Globus pallidus (tissue), 1 donor: ENCODE results near the gene PRR16.
"Not testable (repeated sequence)": the region's sequence is repeated elsewhere in the genome, so short reads cannot be mapped to it uniquely, and the experiment has no call there.

Experiments
- DNase-seq: peaks from one replicate; pipeline ENCODE4 v3.0.0-alpha.2; 2015; ENCODE audit warnings: low spot score

PRR16 gene

DNA sequence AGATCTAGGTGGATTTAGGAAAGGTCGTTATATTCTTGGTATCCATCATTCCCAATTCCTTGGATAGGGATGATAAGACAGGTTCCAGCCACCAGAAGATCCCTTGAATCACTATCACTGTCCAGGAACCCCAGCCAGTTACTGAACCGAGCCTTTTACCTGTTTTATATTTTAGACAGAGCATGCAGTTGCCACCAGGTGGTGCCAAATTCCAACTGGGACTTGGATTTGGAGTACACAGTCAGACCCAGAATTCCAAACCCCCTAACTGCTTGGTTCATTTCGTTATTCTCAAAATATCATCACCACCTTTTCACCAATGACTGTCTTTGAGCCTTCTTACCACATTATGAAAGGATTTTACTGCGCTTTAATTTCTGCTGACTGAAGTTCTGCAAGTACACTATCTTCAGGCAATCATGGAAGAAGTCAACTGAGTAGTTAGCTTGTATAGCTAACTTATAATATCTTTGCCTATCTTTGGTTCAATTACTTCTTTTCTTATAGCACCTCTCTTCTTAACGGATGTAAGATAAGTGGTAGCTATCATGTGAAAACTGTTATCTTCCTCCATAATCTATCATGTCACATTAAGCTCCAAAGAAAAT, 191.8 kb downstream of the PRR16 start:
- DNase-seq, result peak; percentile 9

DNA sequence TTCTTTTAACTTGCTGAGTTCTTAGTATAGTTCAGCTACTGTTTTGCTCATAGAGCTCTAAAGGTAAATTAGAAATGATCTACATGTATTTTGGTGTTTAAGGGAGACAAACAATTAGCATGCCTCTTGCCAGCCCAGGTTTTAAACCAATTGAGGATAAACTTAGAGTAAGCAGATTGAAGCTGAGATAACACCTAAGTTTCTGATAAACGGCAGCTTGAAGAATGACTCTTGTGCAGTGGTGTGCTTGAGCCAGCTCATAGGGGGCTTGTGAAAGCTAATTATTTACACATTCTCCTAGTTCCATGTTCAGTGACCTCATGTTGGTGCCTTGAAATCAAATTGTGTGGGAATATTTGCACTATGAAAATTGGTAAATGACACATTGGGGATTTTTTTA, 193.0 kb downstream of the PRR16 start:
- no peak for DNase-seq

DNA sequence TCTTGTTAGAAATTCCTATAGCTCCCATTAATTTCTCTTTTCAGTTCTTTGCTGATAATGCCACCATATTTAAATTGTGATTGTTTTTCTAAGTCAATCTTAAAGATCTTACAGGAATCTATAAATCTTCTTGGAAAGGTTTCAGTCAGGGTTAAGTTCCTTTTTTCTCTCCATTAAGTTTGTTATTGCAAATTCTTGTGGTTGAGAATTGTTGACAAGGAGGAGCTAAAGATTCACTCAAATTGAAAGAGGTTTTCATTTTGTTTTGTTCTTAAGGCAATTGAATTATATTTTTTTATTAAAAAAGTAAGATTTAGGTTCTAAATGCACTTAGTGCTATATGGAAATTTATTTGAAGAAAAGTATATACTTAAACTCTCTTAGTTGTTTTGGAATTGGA, 213.4 kb downstream of the PRR16 start:
- DNase-seq, result no peak

DNA sequence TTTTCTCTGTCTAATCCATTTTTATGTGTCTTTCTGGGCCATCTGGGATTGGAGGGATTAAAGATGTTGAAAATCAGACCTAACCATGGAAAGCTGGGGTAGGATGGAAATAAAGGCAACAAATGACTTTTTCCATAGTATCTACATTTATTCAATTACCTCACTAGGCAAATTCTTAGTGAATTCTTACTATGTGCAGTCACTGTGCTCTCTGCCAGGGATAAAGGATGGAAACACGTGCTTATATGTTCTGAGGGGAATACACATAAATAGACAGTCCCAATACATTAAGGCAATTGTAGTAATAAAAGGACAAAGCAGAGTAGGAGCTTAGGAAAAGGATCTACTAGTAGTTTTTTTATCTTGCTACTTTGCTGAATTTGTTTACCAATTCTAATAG, 214.2 kb downstream of the PRR16 start:
- DNase-seq, result no peak

DNA sequence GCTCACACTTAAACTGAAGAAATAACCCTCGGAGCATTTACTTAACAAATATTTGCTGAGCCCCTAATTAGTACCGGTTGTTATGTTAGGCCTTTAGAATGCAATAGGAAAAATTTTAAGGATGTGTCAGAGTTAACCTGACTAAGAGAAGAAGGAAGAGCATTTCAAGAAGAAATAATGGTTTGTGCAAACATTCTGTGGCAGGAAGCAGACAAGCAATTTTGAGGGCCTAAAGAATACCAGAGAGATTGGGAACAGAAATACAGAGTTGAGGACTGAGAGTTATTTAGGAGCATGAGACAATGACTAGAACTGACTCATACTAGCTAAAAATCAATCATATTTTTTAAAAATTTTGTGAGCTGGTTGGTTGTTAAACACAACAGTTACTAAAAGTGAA, 218.8 kb downstream of the PRR16 start:
- no peak for DNase-seq

DNA sequence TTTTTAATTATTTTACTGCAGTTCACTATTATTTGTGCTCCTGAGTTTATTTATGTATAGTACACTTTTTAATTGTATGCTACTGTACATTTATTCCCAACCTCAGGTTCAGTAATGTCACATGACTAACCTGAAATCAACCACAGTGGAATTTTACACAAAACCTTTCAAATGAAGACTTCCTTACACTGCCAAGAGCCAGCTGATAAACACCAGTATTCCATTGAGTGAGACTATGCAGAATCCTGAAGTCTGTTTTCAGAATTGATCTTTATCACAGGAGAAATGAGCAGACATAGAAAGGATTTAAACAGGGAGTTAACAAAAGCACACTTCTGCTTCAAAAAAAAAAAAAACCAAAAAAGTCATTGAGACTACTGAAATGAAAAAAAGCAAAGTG, 219.5 kb downstream of the PRR16 start:
- DNase-seq, result no peak

DNA sequence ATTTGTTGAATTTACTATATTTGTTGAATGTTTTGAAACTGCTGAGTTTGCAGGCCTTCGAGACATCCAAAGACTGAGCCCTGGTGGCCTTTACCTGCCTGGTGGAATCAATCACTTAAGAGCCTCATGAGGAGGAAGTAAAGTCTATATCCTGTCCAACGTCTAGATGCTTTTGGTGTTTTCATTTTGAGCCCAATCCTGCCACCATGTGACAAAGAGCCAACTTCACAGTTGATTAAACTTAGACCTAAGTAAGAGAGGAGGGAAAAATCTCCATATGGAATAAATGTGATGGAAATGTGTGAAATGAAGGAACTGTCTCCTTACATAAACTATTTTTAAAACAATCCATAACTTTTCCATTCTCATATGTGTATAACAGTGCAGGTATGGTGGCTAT, 220.1 kb downstream of the PRR16 start:
- DNase-seq, result no peak

DNA sequence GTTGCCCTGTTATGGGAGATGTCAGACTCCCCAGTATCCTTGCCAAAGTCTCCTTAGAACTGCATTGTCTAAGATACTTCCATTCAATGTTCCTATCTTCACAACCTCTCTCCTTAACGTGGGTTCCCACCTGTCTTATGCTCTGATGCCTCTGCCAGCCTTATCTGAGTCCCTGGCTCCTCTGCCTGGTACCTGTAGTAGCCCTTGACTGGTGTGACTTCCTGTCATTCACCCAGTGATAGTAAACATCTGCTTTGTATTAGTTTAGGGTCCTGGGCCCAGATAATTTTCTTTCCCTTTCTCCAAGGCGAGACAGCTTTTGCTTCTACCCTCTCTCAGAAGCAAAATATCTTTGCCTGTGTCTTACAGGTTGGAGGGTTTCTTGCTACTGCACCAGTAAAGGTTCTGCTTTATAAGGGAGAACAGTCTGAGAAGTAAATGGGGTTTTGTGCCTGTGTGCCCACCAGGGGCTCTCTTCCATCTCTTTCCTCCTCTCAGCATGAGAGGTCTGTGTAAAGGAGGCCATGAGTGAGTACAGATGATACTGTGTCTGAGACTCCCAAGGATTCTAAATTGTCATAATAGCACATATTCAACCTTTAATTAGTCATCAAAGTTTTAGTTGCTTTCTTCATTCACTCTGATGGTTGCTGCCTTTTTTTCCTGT, 220.8 kb downstream of the PRR16 start:
- DNase-seq, result no peak

DNA sequence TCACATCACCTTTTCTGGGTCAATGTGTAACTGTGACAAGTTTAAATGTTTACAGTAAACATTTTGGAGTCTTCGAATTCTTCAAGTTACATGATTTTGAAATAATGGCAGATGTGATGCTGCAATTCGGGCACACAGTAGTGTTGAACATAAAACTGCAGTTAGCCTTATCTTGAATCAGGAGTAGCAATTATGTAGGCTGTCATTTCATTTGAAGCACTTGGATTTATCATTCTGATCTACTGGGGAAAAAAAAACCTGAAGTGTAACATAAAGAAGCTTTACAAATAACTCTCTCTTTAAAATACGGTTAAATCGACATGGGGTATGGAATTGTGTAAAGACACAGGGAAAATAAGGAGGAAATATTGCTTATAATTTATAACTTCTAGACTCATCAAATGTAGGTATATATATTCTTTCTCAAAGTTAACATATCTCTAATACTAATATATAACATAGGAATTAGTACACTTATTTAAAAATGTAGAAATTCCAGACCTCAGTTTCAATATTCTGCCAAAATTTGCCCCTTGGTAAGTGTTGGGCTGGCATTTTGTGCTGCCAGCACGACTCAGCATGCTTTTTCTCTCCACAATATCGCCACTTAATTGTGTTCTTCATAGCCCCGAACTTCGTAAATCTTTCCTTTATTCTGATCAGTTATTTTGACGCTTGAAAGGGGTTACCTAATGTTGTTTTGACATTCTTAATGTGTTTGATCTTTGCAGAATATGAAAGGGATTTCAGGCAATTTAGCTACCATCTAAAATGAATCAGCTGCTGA, 226.7 kb downstream of the PRR16 start:
- DNase-seq, result peak; percentile 3

DNA sequence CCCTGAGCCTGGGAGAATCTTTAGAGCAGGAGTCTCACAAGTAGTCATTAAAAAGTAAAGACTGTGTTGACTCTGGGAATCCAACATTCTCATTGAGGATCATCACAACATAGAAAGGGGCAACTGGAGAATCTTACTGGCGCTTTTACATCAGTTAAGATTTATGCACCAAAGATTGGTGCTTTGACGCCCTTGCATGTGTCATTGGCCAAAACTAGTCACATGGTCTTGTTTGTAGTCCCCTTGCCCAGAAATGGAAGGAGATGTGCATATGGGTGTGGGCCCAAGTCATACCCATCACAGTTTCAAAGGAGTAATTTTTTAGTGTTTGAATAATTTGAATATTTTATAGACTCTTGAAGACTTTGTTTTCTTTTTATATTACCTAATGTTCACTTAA, 228.2 kb downstream of the PRR16 start:
- DNase-seq, result no peak

DNA sequence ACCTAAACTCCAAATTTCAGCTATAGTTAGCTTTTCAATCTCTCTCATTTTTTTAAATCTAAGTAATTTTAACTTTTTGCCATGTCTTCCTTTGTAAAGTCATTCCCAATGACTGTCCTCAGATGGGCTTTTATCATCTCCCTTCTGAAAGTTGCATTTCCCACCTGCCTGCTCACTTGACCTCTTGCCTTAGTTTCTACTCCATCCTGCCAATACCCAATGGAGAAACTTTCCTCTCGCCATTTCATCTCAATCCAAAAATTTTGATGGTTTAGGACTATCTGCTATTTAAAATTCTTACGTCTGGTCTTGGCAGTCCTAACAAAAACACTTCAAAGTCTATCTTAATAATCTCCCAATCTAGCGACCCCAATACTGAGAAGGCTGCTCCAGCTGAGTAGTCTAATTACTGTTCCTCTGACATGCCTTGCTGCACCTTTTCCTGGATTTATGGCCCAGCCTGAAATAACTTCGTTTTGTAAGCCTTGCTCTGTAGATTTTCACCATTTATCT, 231.3 kb downstream of the PRR16 start:
- DNase-seq, result no peak

DNA sequence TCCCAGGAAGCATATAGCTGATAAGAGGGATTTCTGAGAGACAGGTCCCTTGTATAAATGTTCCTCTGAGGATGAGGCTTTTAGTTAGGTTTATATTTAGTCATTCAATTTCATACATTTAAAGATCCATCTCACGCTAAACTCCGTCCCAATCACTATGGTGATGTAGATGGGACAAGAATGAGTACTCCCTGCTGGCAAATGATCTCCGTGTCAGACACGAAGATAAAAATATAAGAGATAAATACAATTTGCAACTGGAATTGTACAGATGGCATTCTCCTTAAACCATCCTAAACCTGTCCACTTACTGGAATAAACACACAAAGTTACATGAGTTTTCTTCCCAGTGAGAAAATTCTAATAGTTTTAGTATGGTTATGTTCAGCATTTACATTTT, 233.0 kb downstream of the PRR16 start:
- no peak for DNase-seq

DNA sequence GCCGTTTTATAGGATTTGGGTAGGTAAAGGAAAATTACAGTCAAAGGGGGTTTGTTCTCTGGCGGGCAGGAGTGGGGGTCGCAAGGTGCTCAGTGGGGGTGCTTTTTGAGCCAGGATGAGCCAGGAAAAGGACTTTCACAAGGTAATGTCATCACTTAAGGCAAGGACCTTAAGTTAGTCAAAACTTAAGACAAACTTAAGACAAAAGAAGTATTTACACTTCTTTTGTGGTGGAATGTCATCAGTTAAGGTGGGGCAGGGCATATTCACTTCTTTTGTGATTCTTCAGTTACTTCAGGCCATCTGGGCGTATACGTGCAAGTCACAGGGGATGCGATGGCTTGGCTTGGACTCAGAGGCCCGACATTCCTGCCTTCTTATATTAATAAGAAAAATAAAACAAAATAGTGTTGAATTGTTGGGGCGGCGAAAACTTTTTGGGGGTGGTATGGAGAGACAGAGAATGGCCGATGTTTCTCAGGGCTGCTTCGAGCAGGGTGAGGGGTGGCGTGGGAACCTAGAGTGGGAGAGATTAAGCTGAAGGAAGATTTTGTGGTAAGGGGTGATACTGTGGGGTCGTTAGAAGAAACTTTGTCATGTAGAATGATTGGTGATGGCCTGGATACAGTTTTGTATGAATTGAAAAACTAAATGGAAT, 233.7 kb downstream of the PRR16 start:
- DNase-seq, result not testable (repeated sequence)

DNA sequence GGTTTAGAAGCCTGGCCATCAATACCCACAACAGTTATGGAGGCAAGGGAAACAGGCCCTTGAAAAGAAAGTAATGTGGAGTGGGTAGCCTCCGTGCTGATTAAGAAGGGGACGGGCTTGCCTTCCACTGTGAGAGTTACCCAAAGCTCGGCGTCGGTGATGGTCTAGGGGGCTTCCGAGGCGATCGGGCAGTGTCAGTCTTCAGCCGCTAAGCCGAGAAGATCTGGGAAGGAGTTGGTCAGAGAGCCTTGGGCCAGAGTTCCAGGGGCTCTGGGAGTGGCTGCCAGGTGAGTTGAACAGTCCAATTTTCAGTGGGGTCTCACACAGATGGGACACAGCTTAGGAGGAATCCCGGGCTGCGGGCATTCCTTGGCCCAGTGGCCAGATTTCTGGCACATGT, 236.6 kb downstream of the PRR16 start:
- not testable (repeated sequence) for DNase-seq

DNA sequence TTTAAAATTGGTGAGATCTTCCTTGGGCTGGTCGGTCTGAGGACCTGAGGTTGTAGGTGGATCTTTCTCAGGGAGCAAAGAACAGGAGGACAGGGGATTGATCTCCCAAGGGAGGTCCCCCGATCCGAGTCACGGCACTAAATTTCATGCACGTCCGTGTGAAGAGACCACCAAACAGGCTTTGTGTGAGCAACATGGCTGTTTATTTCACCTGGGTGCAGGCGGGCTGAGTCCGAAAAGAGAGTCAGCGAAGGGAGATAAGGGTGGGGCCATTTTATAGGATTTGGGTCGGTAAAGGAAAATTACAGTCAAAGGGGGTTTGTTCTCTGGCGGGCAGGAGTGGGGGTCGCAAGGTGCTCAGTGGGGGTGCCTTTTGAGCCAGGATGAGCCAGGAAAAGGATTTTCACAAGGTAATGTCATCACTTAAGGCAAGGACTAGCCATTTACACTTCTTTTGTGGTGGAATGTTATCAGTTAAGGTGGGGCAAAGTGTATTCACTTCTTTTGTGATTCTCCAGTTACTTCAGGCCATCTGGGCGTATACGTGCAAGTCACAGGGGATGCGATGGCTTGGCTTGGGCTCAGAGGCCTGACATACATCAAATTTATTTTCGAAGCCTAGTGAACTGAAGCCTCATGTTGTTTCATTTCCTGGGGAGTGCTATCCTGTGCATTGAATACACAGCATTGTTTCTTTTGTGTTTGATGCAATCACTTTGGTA, 238.9 kb downstream of the PRR16 start:
- DNase-seq, result not testable (repeated sequence)

DNA sequence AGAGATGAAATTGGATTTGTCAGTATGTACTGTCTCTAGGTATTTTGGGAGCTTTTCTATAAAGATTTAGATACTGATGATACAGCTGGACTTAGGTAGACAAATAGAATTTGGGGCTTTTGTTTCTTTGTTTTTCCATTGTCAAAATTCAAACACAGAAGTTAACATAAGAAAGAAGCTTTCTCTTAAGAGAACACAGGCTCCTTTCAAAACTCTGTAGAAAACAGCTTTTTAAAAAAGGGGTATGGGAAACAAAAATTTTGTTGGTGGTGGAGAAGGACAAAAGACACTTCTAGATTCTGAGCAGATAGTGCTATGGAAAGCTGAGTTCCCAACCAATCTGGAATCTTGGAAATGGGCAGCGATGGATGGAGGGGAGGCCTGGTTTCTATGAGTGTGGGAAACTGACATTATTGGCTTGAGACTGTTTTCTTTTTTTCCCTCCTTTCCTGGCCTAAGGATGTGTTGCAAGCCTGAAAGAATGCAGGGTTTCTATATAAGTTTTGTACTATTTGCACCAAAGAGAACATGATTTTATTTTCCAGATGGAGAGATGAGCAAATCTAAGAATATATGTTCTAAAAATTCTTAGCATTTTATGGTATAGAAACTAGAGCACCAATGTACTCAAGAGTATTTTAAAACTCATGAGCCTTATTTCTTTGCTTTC, 240.0 kb downstream of the PRR16 start:
- no peak for DNase-seq

DNA sequence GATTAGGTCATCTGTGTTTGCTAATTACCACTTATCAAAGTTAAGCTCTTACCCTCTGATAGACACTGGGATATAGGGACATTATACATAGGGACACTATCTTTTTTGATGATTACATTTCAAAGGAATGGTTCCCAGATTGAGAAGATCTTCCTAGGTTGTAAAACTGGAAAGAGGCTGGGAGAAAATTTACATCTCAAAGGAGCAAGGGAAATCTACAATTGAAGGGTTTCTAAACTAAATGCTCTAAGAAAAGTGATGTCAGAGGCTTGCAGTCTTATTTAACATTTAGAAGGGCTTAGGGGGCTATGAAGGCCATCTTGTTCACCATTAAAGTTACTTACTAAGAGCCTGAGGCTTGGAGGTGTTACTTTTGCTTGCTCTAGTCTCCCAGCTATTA, 242.8 kb downstream of the PRR16 start:
- DNase-seq, result no peak

DNA sequence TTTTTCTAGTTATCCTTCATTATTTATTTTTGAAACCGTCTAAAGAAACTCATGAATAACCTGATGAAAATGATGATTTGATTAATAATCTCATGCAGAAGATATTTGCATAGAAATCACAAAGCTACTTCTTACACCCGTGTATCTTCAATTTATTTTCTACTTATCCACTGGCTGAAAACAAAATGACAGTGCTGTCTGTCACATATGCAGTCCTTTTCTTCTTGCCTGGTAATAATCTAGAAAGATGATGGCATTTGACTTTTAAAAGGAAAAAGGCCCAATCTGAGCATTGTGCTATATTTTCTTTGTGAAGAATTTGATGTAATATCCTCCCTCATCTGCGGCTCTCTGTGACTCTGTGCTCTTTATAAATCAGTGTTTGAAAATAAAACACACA, 253.3 kb downstream of the PRR16 start:
- DNase-seq, result no peak

DNA sequence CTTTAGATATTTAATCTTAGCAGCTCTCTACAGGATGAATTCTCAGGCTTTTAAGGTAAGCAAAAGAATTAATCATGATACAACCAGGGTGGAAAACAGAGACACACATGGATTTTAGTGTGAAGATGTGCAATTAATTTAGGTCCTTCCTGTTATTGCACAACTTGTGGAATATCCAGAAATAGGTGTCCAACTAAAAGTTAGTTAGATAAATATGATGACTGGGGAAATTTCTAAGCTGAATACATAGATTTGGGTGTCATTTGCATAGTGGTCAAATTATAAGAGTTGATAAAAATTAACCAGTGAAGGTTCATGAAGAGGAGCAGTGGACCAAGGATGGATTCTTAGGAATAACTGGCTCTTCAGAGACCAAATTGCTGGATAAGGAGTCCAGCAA, 266.1 kb downstream of the PRR16 start:
- no peak for DNase-seq

DNA sequence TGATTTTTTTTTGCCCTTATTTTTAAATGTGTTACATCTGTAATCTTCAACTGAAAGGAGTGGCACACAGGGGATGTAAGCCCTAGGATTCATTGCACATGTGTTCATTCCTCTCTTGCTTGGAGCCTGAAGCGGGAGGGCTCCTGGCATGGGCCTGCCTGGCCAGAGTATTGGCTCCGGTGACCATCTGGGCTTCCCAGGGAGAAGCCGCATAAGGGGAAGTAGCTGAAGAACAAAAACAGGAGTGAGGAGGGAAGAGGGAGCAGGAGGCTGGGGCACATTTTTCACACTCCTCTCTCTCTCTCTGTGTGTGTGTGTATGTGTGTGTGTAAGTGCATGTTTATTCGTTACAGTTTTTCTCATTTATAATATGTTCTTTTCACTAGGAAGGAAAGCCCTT, 269.9 kb downstream of the PRR16 start:
- no peak for DNase-seq

DNA sequence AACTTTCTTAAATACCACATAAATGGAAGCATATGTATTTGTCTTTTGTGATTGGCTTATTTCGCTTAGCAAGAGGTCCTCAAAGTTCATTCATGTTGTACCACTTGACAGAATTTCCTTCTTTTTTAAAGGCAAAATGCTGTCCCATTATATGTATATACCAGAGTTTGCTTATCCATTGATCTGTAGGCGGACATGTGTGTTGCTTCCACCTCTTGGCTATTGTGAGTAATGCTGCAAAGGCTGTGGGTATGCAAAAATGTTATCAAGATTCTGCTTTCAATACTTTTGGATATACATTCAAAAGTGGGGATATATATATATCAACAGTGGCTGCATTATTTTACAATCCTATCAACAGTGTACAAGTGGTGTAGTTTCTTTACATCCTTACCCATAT, 271.0 kb downstream of the PRR16 start:
- DNase-seq, result no peak
